Heart left ventricle (tissue), 13 donors: ENCODE data around the gene ROR1.

ENCODE experiments used
- POLR2A ChIP-seq, 2 donors: fragments of 450-650 bp; IDR thresholded peaks; one replicate each; pipeline ENCODE4 v1.6.1; 2017; ENCODE audit warnings: antibody characterized with exemption in 2 of 2, mild to moderate bottlenecking in 2 of 2, moderate library complexity in 2 of 2
- TF ChIP-seq, protein P1 (sequence below), 12 donors: fragments of 200-600 bp; sonication (generic) in 4 of 12; IDR thresholded peaks; one replicate each; pipeline versions ENCODE4 v1.5.0 to v1.8.0; 2018 to 2022; ENCODE audit warnings: antibody characterized with exemption in 12 of 12, mild to moderate bottlenecking in 5 of 12
- donor health status: ischemic (EF 13 %, LVEDD 7.1; RV severe dilation, severe dysfunction).
- donor health status: DM: no; HTN: yes; CAD: no.
- donor health status: DM: no; HTN: no; CAD: no.
- donor health status: ischemic (EF 25% LVEDD 6.9; RV normal size, moderate dysfunction).
- donor health status: ischemic (EF 25% LVEDD 5.7; RV mildly dilated, moderate dysfunction).
- donor health status: ischemic (EF 35%, LVEDD 5.7; RV mildly dilated, moderate dysfunction).
- donor health status: nonischemic (EF 11% LVEDD 7.7; RV severe dilation, severe dysfunction).
- donor health status: DM: yes; HTN: yes; CAD: no.
- donor health status: PGD.
- donor health status: ischemic (EF 29% LVEDD 5.4; RV normal size, mild dysfunction).
- donor health status: nonischemic (EF 23%, LVEDD 6.1; RV moderate dilation, normal function).

DNA sequence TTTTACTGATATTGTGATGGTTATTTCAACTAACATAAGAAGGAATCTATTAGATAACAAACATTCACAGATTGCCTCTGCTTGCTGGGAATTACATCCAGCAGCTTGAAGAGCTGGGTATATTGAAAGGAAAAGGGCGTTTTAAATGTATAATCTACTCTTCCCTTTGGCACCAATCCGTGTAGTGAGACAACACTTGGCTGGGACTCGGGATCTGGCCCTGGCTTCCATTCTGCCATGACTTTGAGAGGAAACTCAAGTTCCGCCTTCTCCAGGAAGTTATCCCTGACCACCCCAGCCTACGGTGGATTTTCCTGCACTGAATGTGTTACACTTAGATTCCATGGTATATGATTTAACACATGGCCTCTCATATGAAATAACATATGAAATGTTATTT is 342.7 kb downstream of the ROR1 start:
- TF ChIP-seq POLR2A (IDR thresholded peaks at IDR 0.05), result no peak
- TF ChIP-seq, protein P1, sequence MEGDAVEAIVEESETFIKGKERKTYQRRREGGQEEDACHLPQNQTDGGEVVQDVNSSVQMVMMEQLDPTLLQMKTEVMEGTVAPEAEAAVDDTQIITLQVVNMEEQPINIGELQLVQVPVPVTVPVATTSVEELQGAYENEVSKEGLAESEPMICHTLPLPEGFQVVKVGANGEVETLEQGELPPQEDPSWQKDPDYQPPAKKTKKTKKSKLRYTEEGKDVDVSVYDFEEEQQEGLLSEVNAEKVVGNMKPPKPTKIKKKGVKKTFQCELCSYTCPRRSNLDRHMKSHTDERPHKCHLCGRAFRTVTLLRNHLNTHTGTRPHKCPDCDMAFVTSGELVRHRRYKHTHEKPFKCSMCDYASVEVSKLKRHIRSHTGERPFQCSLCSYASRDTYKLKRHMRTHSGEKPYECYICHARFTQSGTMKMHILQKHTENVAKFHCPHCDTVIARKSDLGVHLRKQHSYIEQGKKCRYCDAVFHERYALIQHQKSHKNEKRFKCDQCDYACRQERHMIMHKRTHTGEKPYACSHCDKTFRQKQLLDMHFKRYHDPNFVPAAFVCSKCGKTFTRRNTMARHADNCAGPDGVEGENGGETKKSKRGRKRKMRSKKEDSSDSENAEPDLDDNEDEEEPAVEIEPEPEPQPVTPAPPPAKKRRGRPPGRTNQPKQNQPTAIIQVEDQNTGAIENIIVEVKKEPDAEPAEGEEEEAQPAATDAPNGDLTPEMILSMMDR (IDR thresholded peaks at IDR 0.05), result no peak
